22Rv1 (cell line): ENCODE data around the gene FRAS1.

Source experiments
- H3K27ac ChIP-seq: fragments of 450-650 bp; 2 replicates; pipeline ENCODE4 v1.5.1; 2017
- CTCF ChIP-seq: fragments of 450-650 bp; IDR thresholded peaks from 2 replicates; pipeline ENCODE4 v1.5.1; 2017; ENCODE audit warnings: mild to moderate bottlenecking
- ZFX ChIP-seq: fragments of 450-650 bp; IDR thresholded peaks from 2 replicates; pipeline ENCODE4 v1.6.1; 2017; ENCODE audit warnings: antibody characterized with exemption, borderline replicate concordance

The FRAS1 gene

DNA sequence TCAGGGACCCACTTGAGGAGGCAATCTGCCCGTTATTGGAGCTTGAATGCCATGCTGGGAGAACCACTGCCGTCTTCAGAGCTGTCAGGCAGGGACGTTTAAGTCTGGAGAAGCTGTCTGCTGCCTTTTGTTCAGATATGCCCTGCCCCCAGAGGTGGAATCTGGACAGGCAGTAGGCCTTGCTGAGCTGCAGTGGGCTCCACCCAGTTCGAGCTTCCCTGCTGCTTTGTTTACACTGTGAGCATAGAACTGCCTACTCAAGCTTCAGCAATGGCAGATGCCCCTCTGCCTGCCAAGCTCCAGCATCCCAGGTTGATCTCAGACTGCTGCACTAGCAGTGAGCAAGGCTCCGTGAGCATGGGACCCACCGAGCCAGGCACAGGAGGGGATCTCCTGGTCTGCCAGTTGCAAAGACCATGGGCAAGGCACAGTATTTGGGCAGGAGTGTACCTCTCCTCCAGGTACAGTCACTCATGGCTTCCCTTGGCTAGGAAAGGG is 68.8 kb downstream of the FRAS1 start:
- peak overlapping the region; percentile 25; the same call in 1 of the 2 replicates for H3K27ac ChIP-seq
- peak; percentile 55 for TF ChIP-seq CTCF

- TF ChIP-seq CTCF: no peak
- TF ChIP-seq ZFX: no peak
- no peak overlapping the region for H3K27ac ChIP-seq
Measured at GRCh38 chr4:78129383-78130108, 72.4 kb downstream of the FRAS1 start.

DNA sequence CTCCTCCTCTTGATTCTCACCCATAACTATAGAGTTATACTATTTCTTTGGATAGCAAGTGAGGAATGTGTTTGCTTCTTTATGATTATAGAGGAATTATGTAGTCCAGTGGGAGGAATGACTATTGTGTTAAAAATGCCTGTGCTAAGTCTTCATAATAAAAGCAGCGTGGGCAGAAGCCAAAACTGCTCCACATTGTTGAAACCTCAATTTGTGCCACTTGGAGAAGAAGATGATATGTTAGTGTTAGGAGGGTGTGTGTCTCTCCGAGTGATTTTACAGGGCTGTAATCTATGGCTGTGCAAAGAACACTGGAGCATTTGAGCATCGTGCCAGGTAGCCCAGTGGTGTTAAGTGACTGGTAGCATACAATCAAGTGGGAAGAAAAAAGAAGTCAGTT is 74.3 kb downstream of the FRAS1 start:
- TF ChIP-seq ZFX (no peak), CTCF (no peak)
- no peak overlapping the region for H3K27ac ChIP-seq

GRCh38 chr4:78136109-78137081 is 79.3 kb downstream of the FRAS1 start:
- H3K27ac ChIP-seq: no peak overlapping the region
- no peak for TF ChIP-seq ZFX

GRCh38 chr4:78137532-78137931 is 80.4 kb downstream of the FRAS1 start:
- H3K27ac ChIP-seq: no peak overlapping the region
- no peak for TF ChIP-seq ZFX
- no peak for TF ChIP-seq CTCF

- TF ChIP-seq CTCF (no peak), ZFX (no peak)
- H3K27ac ChIP-seq: no peak overlapping the region
Measured at GRCh38 chr4:78138252-78138651, 81.1 kb downstream of the FRAS1 start.

DNA sequence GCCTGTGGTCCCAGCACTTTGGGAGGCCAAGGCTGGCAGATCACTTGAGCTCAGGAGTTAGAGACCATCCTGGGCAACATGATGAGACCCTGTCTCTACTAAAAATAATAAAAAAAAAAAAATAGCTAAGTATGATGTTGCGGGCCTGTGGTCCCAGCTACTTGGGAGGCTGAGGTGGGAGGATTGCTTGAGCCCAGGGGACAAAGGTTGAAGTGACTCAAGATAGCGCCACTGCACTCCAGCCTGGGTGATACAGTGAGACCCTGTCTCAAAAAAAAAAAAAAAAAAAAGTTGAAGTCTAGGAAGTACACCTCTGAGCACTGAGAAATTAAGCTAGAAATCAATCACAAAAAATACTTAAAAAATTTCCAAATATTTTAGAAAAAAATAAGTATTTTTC is 86.5 kb downstream of the FRAS1 start:
- no peak overlapping the region for H3K27ac ChIP-seq
- TF ChIP-seq ZFX: no peak
- TF ChIP-seq CTCF: no peak
